Fibroblast of skin of back (primary cell): ENCODE data around the gene PTRH1.
A peak's percentile ranks its signal among the peaks of the same experiment; 100 is the strongest.

Experiments
- DNase-seq: peaks from one replicate; pipeline ENCODE4 v3.0.0-alpha.2; 2013

PTRH1 gene

DNA sequence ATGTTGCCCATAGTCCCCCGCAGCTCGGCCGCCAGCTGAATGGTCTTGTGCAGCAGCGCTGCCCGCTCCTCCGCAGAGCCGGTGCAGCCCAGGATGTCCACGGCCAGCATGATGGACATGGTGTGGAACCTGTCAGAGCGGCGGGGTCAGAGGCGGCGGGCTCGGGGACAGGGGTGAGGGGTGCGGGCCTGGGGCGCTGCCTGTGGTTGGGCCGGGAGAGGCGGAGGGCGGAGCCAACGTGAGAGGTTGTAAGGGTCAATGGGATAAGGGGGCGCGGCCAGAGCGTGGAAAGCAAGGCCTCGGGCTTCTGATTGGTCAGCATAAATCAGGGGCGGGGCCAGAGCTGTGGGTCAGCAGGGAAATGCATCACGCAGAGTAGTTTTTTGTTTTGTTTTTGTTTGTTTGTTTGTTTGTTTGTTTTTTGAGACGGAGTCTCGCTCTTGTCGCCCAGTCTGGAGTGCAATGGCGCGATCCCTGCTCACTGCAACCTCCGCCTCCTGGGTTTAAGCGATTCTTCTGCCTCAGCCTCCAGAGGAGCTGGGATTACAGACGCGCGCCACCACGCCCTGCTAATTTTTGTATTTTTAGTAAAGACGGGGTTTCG lies 26.5 kb upstream of the PTRH1 start:
- peak; percentile 34 for DNase-seq

DNA sequence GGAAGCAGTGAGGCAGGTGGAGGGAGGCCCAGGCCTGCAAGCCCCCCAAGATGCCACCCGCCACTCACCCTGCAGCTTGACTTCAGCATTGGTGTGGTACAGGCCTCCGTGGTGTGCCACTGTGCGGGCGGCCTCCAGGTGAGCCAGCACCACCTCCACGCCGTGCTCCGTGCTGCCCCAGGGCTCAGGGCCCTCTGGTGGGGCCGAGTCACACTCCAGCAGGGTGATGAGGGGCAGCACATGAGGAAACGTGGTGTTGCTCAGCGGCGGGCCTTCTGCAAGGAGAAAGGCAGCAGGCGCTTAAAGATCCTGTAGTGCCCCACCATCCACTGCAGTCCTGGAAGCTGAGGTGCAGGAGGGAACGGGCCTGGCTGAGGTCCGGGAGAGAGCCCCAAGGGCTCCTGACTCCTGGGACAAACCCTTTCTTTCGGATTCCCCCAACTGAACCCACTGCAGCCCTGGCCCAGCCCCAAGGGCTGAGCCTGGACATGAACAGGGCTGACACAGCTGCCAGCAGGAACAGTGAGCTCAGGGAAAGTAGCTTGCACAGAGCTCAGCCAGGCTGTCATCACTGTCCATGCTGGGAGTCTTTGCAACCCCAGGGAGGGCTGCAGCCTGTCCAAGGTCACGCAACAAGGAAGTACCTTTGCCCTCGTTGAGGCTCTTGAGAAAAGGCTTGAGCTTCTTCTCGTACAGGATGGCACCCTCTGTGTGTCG lies 24.3 kb upstream of the PTRH1 start:
- no peak for DNase-seq

DNA sequence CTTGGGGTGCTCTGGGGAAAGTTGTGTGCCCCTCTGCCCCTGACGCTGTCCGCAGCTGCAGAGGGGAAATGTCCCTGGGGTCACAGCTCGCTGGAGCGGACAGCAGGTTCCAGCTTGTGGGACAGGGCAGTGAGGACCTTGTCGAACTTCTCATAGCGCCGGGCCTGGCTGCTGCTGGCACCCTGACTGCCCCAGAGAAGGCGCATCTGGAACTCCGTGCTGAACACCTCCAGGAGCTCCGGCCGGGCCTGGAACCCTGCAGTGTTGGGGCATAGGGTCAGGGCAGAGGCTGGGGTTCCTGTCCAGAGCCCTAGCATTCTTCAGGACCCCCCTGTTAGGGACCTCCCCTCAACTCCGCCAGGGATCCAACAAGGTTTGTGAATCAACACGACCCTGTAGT lies 23.2 kb upstream of the PTRH1 start:
- DNase-seq: no peak

DNA sequence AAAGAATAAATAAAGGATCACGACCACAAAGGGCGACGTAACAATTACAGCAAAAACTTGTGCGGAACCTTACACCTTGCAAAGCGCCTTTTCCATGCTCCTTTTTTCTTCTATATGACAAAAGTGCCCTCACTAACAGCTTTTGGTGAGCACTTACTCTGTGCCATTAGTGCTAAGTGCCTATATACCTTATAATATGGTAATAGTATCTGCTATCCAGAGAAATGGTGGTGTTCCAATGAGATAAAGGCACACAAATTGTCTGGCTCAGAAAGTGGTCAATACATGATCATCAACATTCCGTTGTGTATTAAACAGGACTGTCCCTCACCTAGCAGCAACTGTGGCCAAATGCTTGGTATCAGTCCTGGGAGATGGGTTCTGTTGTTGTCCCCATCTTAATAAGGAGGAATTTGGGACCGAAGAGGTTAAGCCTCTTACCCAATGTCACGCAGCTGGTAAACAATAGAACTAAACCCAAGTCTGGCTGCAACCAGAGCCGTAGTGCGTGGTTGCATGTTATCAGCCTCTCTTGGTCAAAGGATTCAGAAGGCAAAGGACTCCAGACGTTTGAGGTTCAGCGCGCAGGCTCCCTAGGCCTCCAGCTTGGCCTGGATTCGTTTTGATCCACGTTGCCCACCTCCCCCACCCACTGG lies 20.2 kb upstream of the PTRH1 start:
- no peak for DNase-seq

DNA sequence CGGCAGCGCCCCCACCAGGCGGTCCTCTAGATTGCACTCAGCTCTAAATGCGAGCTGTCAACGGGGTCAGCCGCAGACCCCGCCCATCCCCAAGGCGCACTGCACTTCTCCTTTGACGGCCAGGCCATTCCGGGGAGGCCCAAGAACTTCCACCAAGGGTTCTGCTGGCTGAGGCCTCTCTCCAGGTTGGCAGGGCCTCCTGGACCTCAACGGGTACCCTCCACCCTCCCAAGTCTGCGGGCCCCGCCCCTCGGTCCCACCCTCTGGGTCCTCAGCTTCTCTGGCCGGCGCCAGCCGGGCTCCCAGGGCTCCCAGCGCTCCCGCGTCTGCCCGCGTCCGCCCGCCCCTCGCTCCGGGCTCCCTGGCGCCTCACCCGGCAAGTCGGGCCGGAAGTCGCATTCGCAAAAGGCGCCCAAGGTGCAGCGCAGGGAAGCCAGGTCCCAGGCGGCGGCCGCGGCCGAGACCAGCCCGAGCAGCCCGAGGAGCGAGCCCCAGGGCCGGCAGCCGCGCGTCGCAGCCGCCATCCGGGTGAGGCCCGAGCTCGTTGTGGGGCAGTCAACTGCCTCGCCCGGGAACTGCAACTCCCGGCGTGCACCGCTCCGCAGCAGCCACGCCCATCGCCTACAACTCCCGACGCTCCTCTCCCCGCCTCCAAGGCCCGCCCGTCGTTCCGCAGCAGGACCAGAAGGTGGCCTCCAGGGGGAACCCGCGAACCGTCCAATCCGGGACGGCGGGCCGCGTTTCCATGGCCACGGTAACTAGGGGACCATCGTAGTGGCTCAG lies 19.5 kb upstream of the PTRH1 start, which contains the start of gene TOR2A:
Gene TOR2A (minus strand): TSS at position 548 of the 783 bp plus-strand sequence. CDS start 24 bp downstream, at position 524.
- peak; percentile 95 for DNase-seq

DNA sequence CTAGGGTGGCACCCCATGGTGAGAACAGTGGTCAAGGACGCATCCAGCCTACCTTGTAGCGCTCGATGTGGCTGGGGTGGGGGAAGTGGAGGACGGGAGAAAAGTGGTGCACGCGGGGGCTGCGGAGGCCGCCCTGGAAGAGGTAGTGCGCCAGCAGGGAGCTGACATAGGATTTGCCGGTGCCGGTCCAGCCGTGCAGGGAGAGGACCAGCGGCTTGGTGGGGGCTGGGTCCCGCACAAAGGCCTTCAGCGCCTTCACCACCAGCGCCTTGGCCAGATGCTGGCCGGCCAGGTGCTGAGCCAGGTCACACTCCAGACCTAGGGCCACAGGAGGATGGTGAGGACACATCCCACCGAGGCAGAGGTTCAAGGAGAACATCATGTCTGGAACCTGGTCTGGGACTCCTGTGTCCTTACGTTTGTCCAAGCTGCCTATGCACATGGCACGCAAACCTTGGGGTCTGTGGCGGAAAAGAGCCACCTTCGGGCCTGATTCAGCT lies 18.8 kb upstream of the PTRH1 start:
- no peak for DNase-seq

DNA sequence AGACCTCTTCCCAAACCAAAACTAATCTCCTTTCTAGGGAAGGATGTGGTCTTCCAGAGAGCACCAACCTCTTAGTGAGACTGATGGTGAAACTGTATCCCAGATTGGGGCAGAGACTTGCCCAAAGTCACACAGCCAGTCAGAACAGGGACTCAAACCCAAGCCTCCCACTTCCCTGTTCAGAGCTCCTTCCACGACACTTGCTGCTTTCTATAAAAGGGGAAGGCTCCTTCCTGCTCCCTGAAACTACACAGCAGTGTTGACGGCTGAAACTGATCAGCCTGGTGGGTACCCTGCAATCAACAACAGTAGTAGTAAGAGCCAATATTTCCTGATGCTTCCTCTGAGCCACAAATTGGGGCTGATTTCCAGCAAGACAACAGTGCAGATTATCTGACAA lies 18.2 kb upstream of the PTRH1 start:
- DNase-seq: no peak

DNA sequence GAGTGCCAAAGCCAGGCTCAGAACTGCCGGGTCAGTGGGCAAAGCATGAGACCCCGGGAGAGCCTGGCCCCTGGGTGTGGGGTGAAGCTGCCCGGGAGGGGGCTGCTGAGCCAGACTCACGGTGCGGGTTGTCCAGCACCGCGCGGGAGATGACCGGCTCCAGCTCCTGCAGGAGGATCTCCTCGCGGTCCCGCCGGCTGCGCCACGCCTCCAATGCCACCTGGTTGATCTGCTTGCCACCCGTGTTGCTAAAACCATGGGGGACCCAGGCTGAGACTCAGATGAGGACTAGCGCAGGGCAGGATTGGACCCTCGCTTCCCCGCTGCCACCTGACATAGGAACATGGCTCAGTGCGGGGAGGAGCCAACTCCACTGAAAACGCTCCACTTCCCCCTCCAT lies 17.0 kb upstream of the PTRH1 start:
- no peak for DNase-seq

DNA sequence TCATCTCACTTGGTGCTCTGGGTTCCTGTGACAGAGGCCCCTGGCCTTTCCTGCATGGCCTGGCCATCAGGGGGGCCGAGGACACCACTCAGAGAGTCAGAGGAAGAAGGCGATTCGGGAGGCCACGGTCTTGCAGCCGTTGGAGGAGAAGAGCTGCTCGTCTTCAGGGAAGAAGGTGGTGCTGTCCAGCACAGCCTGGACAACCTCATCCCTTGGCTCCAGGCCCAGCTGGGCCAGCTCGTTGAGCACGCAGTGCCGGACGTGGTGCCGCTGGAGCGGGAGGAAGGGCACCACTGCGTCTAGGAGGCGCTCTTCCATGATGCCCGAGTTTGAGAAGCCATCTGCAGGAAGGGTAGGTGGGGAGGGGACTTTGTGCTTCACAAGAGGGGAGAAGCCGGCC lies 16.5 kb upstream of the PTRH1 start:
- no peak for DNase-seq

DNA sequence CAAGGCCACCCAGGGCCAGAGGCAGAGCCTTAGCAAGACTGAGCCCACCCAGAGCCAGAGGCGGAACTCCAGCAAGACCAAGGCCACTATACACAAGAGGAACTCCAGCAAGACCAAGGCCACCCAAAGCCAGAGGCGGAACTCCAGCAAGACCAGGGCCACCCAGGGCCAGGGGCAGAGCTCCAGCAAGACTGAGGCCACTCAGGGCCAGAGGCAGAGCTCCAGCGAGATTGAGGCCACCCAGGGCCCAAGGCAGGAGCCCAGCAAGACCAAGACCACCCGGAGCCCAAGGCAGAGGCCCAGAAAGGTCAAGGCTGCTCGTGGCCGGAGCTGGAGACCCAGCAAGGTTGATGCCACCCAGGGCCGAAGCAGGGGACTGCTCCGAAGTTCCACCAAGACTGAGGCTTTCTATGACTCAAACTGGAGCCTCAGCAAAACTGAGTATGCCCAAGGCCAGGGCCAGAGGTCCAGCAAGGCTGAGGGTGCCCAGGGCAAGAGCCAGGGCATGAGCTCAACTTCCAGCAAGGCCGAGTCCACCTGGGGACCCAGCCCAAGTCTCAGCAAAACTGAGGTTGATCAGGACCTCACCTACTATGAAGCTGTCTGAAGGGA lies 15.4 kb upstream of the PTRH1 start:
- DNase-seq: no peak

DNA sequence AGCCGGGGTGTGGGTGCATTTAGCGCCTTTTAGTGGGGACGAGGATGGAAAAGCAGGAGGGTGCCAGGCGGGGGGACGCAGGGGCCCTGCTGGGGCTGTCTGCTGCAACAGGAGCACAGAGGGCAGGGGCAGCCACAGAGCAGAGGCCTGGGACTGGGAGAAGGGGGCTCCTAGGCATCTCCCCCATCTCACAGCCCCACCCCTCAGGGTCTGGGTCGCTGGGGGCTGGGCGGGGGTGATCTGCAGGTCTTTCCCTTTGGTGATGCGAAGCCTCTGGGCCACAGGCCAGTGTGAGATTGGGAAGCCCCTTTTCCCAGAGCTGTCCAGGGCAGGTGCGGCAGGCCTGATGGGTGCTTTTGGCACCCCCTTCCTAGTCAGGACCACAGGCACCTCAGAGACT lies 14.8 kb upstream of the PTRH1 start:
- no peak for DNase-seq

DNA sequence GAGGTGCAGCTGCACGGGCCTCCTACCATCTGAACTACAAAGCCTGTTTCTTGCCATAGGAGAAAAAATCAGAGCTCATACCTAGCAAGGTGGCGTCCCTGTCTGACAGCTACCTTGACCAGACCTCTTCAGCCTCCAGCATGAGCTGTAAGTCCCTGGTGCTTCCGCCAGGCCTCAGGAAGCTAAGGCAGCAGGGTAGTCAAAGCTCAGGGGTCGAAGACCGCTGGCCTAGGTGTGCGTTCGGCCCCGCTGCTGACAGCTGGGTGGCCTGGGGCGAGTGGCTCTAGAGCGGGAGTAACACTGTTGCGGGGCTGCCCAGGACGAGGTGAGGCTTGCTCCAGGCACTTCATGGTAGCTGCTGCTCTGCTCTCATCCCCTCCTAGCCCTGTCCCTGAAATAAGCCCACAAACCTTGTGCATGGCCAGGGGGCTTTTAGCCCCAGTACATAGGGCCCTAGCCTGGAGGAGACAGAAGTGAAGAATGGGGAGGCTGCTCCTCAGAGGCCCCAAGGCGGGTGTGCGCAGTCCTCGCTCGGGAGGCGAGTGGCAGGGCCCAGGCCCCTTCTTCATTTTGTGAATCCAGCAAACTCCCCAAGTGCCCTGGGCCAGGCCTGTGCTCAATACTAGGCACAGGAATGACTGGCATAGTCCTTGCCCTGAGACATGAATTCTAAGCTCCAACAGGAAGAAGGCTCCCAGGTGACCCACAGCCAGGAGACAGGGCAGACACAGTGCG lies 14.2 kb upstream of the PTRH1 start:
- no peak for DNase-seq

DNA sequence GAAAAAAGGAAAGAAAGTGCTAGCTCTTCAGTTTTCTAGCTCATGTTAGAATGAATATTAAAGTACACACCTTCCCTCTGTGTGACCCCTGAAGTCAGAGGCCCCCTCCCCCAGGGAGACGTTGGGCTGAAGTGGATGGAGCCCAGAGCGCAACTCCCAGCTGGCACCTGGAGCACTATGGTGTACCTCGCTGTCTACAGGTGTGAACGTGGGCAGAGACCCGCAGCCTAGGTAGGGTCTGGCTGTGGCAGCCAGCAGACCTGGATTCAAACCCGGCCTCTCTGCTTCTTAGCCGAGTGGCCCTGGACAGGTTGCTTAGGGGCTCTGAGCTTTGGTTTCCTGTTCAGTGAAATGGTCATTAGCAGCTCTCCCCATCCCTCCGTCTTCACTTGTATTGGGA lies 13.3 kb upstream of the PTRH1 start:
- DNase-seq: no peak

DNA sequence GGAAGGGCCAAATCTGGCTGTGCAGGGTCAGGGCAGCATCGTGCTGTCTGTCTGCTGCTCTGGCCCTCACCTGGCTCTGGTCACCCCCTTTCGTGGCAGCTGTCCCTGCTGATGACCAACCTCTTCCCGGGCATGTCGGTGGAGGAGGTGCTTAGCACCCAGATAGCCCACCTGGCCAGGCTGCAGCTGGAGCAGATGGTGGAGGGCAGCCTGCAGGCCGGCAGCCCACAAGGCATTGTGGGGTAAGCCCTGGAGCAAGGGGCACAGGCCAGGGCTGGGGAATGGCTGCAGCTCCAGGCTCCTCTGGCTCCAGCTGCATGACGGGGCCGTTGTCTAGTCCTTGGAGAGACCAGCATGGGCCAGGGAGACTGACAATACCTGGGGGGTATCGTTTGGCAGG lies 11.4 kb upstream of the PTRH1 start:
- no peak for DNase-seq

DNA sequence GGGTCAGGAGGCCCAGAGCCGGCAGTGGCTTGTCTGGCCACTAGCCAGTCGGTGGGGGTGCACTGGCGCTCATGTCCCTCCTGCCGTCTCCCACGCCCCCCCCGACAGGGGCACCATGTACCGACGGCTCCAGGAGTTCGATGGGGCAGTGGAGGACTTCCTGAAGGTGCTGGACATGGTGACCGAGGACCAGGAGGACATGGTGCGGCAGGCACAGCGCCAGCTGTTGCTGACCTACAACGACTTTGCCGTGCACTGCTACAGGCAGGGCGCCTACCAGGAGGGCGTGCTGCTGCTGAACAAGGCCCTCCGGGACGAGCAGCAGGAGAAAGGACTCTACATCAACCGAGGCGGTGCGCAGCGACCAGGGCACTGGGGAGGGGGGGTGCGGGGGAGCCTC lies 8.5 kb upstream of the PTRH1 start:
- DNase-seq: no peak

DNA sequence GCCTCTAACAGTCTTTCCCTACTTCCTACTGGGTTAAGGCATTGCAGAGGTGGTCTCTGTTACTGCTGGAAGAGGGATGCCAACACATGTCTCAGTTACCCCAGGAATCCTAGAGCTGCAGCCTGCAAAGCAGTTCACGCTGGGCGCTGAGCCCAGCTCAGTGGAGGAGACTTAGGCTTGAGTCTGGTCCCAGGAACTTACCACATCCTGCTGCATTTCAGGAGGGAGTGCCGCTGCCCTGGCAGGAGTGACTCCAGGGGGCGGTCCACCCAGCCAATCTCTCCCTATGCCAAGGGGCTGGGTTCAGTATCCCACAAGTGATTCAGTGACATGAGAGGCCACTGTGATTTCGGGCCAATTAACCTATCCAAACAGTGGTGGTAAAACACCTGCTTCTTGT lies 8.0 kb upstream of the PTRH1 start:
- peak; percentile 58 for DNase-seq

DNA sequence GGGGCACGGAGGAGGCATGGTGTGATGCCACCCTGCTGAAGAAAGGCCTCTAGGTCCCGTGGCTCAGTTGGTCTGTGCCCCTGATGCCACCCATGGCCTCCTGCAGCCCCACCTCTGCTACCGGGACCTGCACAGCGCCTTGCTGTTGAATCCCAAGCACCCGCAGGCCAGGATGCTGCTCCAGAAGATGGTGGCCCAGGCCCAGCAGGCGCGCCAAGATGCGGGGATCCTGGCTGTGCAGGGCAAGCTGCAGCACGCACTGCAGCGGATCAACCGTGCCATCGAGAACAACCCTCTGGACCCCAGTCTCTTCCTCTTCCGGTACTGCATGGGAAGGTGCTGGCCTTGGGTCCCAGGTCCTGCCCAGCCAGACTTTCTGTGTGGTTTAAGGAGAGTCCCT lies 7.5 kb upstream of the PTRH1 start:
- DNase-seq: no peak

DNA sequence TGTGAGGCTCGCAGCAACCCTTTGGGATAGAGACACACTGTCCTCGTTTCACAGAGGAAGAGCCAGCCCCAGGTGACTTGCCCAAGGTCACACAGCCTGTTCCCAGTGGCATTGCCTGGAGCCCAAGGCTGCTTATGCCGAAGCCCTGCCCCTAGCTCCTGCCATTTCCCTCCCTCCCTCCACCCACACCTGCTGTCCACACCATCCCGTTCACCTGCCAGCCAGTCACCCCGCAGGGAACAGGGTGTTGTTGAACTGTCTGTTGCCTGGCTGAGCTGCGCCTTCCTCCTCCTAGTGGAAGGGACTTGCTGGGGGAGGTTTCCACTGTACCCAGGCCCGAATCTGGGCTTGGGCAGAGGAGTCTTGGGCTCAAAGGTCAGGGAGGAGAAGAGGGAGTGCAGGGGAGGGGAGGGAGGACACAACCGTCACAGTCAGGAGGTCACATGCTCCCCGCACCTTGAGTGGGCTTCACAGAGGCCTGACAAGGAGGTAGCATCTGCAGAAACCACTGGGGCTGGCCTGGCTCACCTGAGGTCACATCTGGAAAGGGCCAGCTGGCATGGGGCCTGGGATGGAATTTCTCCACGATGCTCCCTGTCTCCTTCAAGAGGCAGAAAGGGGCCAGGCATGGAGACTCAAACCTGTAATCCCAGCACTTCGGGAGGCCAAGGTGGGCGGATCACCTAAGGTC lies 6.7 kb upstream of the PTRH1 start:
- DNase-seq: no peak

DNA sequence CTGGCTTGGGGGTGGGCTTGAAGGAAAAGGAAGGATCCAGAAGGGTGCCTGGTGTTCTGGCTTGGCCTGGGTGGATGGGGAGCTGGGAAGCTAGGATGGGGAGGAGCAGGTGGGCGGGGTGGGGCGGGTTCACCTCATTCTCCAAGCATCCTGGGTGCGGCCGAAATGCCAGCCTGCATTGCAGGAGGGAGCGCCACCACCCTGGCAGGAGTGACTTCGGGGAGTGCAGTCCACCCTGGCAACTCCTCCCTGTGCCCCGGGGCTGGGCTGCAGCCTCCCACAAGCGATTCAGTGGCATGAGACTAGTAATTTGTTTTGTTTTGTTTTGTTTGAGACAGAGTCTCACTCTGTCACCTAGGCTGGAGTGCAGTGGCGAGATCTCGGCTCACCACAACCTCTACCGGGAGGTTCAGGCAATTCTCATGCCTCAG lies 5.9 kb upstream of the PTRH1 start:
- DNase-seq: no peak

DNA sequence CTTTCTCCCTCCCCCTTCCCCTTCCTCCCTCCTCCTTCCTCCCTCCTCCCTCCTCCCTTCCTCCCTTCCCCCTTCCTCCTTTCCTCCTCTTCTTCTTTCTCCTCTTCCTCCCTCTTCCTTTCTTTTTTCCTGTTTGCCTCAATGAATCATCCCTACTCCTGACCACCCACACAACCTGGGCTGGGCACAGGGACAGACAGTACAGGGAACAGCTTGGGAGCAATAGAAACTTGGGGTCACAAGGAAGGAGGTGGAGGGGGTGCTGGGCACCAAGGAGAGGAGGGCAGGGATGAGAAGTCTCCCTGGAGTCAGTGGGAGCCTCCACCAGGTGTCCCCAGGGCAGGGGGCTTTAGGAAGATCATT lies 5.4 kb upstream of the PTRH1 start:
- no peak for DNase-seq
